Neural cell (in vitro differentiated cells): ENCODE results near the gene ZBTB7B. TPM values are rescaled to one million over a fixed set of nuclear protein-coding genes. Genes with fewer than 3 reads are reported as not detected.

Source experiments
- H2AFZ ChIP-seq: fragments of 200-600, 300-800 bp; sonication (generic), shearing (Covaris generic); 2 replicates; pipeline ENCODE4 v1.6.0; 2014; ENCODE audit warnings: low read depth, mild to moderate bottlenecking, antibody characterized with exemption, low read length, moderate library complexity
- H3F3A ChIP-seq: fragments of 200-600 bp; shearing (Covaris generic); 2 replicates; pipeline ENCODE4 v1.6.1; 2016; ENCODE audit warnings: mild to moderate bottlenecking, moderate library complexity, mixed read lengths, antibody characterized with exemption, low read length; ENCODE audit not compliant: insufficient read depth, poor library complexity, severe bottlenecking
- H3K27ac ChIP-seq: fragments of 200-600, 300-800 bp; sonication (generic), shearing (Covaris generic); 2 replicates; pipeline ENCODE4 v1.5.1; 2014; ENCODE audit warnings: mild to moderate bottlenecking, low read length, moderate library complexity
- H3K27me3 ChIP-seq: fragments of 300-800, 200-600 bp; sonication (generic), shearing (Covaris generic); 2 replicates; pipeline ENCODE4 v1.6.0; 2014; ENCODE audit warnings: mild to moderate bottlenecking, low read depth, low read length, moderate library complexity; ENCODE audit not compliant: insufficient read depth
- H3K36me3 ChIP-seq: fragments of 300-800, 200-600 bp; sonication (generic), shearing (Covaris generic); 2 replicates; pipeline ENCODE4 v1.5.1; 2014; ENCODE audit warnings: mild to moderate bottlenecking, antibody characterized with exemption, low read length, moderate library complexity; ENCODE audit not compliant: insufficient read depth
- H3K4me2 ChIP-seq: fragments of 300-800, 200-600 bp; sonication (generic), shearing (Covaris generic); 2 replicates; pipeline ENCODE4 v1.6.0; 2014; ENCODE audit warnings: mild to moderate bottlenecking, low read length
- H3K4me3 ChIP-seq: fragments of 300-800, 200-600 bp; sonication (generic), shearing (Covaris generic); 2 replicates; pipeline ENCODE4 v1.5.1; 2014; ENCODE audit warnings: mild to moderate bottlenecking, low read length, moderate library complexity
- H3K79me2 ChIP-seq: fragments of 200-600 bp; shearing (Covaris generic); replicated peaks from 2 replicates; pipeline ENCODE4 v1.6.0; 2014; ENCODE audit warnings: mild to moderate bottlenecking, low read length, moderate library complexity; ENCODE audit not compliant: insufficient read depth
- H3K9ac ChIP-seq: fragments of 300-800, 200-600 bp; sonication (generic), shearing (Covaris generic); 2 replicates; pipeline ENCODE4 v1.6.1; 2016; ENCODE audit warnings: mild to moderate bottlenecking, low read length, mixed read lengths
- H3K9me2 ChIP-seq: fragments of 200-600 bp; shearing (Covaris generic); 2 replicates; pipeline ENCODE4 v1.6.1; 2016; ENCODE audit warnings: mild to moderate bottlenecking, low read length, mixed read lengths; ENCODE audit not compliant: insufficient read depth
- H3K9me3 ChIP-seq: fragments of 200-600, 300-800 bp; sonication (generic), shearing (Covaris generic); 2 replicates; pipeline ENCODE4 v1.6.1; 2016; ENCODE audit warnings: mild to moderate bottlenecking, mixed run types, low read length, moderate library complexity, mixed read lengths
- H4K20me1 ChIP-seq: fragments of 200-600 bp; shearing (Covaris generic); 2 replicates; pipeline ENCODE4 v1.6.1; 2016; ENCODE audit warnings: mild to moderate bottlenecking, mixed run types; ENCODE audit not compliant: insufficient read depth
- CTCF ChIP-seq: fragments of 450-650 bp; IDR thresholded peaks from 2 replicates; pipeline ENCODE4 v1.5.1; 2014; ENCODE audit warnings: antibody characterized with exemption, mild to moderate bottlenecking, moderate library complexity; ENCODE audit not compliant: poor library complexity, severe bottlenecking
- EP300 ChIP-seq: fragments of 450-650 bp; conservative IDR thresholded peaks from 2 replicates; pipeline ENCODE4 v1.6.1; 2014; ENCODE audit warnings: antibody characterized with exemption, mild to moderate bottlenecking, moderate library complexity; ENCODE audit not compliant: poor library complexity, severe bottlenecking
- EZH2 ChIP-seq: fragments of 200-600, 300-800 bp; shearing (Covaris generic), sonication (generic); IDR thresholded peaks from 2 replicates; pipeline ENCODE4 v1.6.1; 2014; ENCODE audit warnings: antibody characterized with exemption, low read length, borderline replicate concordance, mild to moderate bottlenecking; ENCODE audit not compliant: insufficient read depth, poor library complexity, severe bottlenecking
- MXI1 ChIP-seq: fragments of 450-650 bp; conservative IDR thresholded peaks from 2 replicates; pipeline ENCODE4 v1.6.1; 2014; ENCODE audit warnings: antibody characterized with exemption, mild to moderate bottlenecking; ENCODE audit not compliant: poor library complexity, severe bottlenecking
- POLR2AphosphoS5 ChIP-seq: IDR thresholded peaks from 2 replicates; pipeline ENCODE4 v1.6.1; 2012
- RAD21 ChIP-seq: fragments of 450-650 bp; conservative IDR thresholded peaks from 2 replicates; pipeline ENCODE4 v1.6.1; 2014; ENCODE audit warnings: antibody characterized with exemption, mild to moderate bottlenecking, moderate library complexity
- SMC3 ChIP-seq: fragments of 450-650 bp; conservative IDR thresholded peaks from 2 replicates; pipeline ENCODE4 v1.6.1; 2014; ENCODE audit warnings: antibody characterized with exemption, mild to moderate bottlenecking, moderate library complexity; ENCODE audit not compliant: poor library complexity
- TAF1 ChIP-seq: IDR thresholded peaks from 2 replicates; pipeline ENCODE4 v1.6.1; 2012; ENCODE audit warnings: low read depth
- polyA plus RNA-seq: library from polyadenylated mRNA; depleted of rRNA; stranded (reverse); fragments of >200 nt; gene quantifications from 2 replicates; pipeline ENCODE4 v1.2.3, GENCODE V29; 2014
- TF ChIP-seq, protein P1 (sequence below): IDR thresholded peaks from 2 replicates; pipeline ENCODE4 v1.6.1; 2012; ENCODE audit warnings: borderline replicate concordance

ZBTB7B gene
- polyA plus RNA-seq, 1 donor from 2014 or later: 0.54 TPM

GRCh38 chr1:154955718-154956543, 46.7 kb upstream of the ZBTB7B start, which contains the start of gene PBXIP1:
PBXIP1 (minus strand) TSS chr1:154956099; CDS start chr1:154953721, 2,378 bp downstream.
- Histone ChIP-seq H2AFZ (no peak within 1 kb of the TSS), H3K36me3 (no peaks in the 10 kb centered on the region), H4K20me1 (no peaks in the 10 kb centered on the region), H3K9me2 (no peaks in the 10 kb centered on the region), H3K27ac (peak within 1 kb of the TSS; percentile 84), H3F3A (peaks cover 8% of the 10 kb centered on the region), H3K9ac (peak within 1 kb of the TSS; percentile 64), H3K9me3 (no peaks in the 10 kb centered on the region), H3K4me2 (peak within 1 kb of the TSS; percentile 93), H3K27me3 (no peaks in the 10 kb centered on the region), H3K4me3 (peak within 1 kb of the TSS; percentile 67), H3K79me2 (peaks cover 22% of the 10 kb centered on the region)
- TF ChIP-seq EP300 (no peak), SMC3 (no peak), TAF1 (no peak), CTCF (peak; percentile 59), MXI1 (peak; percentile 32), POLR2AphosphoS5 (peak; percentile 38), EZH2 (no peak)
- TF ChIP-seq, protein P1, sequence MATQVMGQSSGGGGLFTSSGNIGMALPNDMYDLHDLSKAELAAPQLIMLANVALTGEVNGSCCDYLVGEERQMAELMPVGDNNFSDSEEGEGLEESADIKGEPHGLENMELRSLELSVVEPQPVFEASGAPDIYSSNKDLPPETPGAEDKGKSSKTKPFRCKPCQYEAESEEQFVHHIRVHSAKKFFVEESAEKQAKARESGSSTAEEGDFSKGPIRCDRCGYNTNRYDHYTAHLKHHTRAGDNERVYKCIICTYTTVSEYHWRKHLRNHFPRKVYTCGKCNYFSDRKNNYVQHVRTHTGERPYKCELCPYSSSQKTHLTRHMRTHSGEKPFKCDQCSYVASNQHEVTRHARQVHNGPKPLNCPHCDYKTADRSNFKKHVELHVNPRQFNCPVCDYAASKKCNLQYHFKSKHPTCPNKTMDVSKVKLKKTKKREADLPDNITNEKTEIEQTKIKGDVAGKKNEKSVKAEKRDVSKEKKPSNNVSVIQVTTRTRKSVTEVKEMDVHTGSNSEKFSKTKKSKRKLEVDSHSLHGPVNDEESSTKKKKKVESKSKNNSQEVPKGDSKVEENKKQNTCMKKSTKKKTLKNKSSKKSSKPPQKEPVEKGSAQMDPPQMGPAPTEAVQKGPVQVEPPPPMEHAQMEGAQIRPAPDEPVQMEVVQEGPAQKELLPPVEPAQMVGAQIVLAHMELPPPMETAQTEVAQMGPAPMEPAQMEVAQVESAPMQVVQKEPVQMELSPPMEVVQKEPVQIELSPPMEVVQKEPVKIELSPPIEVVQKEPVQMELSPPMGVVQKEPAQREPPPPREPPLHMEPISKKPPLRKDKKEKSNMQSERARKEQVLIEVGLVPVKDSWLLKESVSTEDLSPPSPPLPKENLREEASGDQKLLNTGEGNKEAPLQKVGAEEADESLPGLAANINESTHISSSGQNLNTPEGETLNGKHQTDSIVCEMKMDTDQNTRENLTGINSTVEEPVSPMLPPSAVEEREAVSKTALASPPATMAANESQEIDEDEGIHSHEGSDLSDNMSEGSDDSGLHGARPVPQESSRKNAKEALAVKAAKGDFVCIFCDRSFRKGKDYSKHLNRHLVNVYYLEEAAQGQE: no peak

DNA sequence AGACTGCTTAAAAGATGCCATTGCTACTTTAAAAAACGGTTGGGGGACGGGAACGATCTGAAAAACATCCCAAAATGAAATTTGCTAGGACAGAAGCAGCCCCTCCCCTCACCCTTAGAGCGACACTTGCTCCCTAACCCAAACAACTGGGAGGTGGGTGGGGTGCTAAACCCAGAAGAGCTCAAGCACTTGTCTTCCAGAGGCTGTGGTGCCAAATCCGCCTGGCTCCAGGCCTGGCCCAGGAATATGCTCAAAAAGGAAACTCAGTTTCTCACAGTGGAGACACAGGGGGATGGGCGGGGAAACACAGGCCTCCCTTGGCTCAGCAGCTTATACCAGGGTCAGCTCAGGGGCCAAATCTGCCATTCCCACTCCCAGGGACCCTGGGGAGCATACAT, 46.1 kb upstream of the ZBTB7B start:
- peak overlapping the region; percentile 67 for H3K4me3 ChIP-seq
- no peak for TF ChIP-seq RAD21
- no peak for TF ChIP-seq MXI1
- TF ChIP-seq CTCF: no peak
- TF ChIP-seq, protein P1: no peak
- TF ChIP-seq EZH2: no peak
- TF ChIP-seq TAF1: no peak
- TF ChIP-seq SMC3: no peak
- TF ChIP-seq EP300: no peak
- no peak for TF ChIP-seq POLR2AphosphoS5

More for the DNA sequence above, 46.1 kb upstream of the ZBTB7B start:
- Histone ChIP-seq H3K79me2 (peaks cover 26% of the 10 kb centered on the region), H2AFZ (no peak overlapping the region), H3K9ac (no peak overlapping the region), H3K9me2 (no peaks in the 10 kb centered on the region), H4K20me1 (no peaks in the 10 kb centered on the region), H3K27ac (no peak overlapping the region), H3F3A (peaks cover 8% of the 10 kb centered on the region), H3K27me3 (no peaks in the 10 kb centered on the region), H3K36me3 (no peaks in the 10 kb centered on the region), H3K4me2 (no peak overlapping the region), H3K9me3 (no peaks in the 10 kb centered on the region)
